Measurements from ENCODE around the gene DIP2C. TPM values are rescaled to one million over a fixed set of nuclear protein-coding genes. Genes with fewer than 3 reads are reported as not detected.
A peak's percentile ranks its signal among the peaks of the same experiment; 100 is the strongest.

DIP2C gene
- total RNA-seq, 1 experiment from 2014 or later, result 11.4 TPM

DNA sequence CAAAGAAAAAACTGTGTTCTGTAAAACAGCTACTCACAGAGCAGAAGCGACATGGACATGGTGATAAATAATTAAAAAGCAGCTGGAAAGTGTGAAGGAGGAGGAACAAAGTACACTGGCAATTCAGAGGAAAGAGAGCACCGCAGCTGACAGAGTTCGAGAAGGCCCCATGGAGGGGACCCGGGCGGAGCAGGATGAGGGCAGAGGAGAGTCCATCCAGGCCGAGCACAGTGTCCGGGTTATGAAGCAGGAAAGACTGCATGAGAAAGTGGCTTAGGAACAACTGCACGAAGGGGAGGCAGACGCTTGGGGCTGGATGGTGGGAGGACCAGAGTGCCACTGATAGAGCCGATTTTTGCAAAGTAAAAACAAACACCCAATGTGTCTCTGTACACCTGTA lies 368.7 kb downstream of the DIP2C start:
- no peaks in the 10 kb centered on the region for H3K9me3 ChIP-seq
- H3K4me1 ChIP-seq, result no peaks in the 10 kb centered on the region
- no TSS peak for BruUV-seq (replicated peaks)
- intact Hi-C loops (cut with micrococcal nuclease; ENCODE audit: unreplicated experiment), result no loop called here
- no peak overlapping the region for H3K4me3 Mint-ChIP-seq (ENCODE audit: unreplicated experiment)
- H3K4me1 Mint-ChIP-seq (ENCODE audit: low read depth, unreplicated experiment), result peaks cover 6% of the 10 kb centered on the region
- CTCF ChIA-PET, result no interaction called here
- TF ChIP-seq, protein P1, sequence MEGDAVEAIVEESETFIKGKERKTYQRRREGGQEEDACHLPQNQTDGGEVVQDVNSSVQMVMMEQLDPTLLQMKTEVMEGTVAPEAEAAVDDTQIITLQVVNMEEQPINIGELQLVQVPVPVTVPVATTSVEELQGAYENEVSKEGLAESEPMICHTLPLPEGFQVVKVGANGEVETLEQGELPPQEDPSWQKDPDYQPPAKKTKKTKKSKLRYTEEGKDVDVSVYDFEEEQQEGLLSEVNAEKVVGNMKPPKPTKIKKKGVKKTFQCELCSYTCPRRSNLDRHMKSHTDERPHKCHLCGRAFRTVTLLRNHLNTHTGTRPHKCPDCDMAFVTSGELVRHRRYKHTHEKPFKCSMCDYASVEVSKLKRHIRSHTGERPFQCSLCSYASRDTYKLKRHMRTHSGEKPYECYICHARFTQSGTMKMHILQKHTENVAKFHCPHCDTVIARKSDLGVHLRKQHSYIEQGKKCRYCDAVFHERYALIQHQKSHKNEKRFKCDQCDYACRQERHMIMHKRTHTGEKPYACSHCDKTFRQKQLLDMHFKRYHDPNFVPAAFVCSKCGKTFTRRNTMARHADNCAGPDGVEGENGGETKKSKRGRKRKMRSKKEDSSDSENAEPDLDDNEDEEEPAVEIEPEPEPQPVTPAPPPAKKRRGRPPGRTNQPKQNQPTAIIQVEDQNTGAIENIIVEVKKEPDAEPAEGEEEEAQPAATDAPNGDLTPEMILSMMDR (IDR thresholded peaks at IDR 0.05; ENCODE audit: insufficient read depth in 1 of 2, low read depth in 1 of 2, low read length in 1 of 2, severe bottlenecking in 1 of 2, unreplicated experiment in 1 of 2), result no peak
- peaks cover 14% of the 10 kb centered on the region for H3K36me3 Mint-ChIP-seq (ENCODE audit: insufficient read depth, unreplicated experiment)
- peaks cover 2% of the 10 kb centered on the region; the same call in 1 of the 2 replicates for H3K36me3 ChIP-seq (ENCODE audit: control insufficient read depth, insufficient read depth, low read length)
- H3K27me3 ChIP-seq (replicated peaks; ENCODE audit: control insufficient read depth, insufficient read depth, low read length), result no peaks in the 10 kb centered on the region
- no peaks in the 10 kb centered on the region for H3K9me3 Mint-ChIP-seq (ENCODE audit: unreplicated experiment)
- POLR2A ChIA-PET, result no interaction called here
- H3K4me3 ChIP-seq (ENCODE audit: low read depth, low read length), result no peak overlapping the region
- no peak overlapping the region for H3K27ac Mint-ChIP-seq (ENCODE audit: unreplicated experiment)
- peak in 1 of 2 experiments; percentile 8 for DNase-seq
- no peaks in the 10 kb centered on the region for H3K27me3 Mint-ChIP-seq (ENCODE audit: insufficient read depth, unreplicated experiment)

- CTCF ChIA-PET, result no interaction called here
- intact Hi-C loops (cut with micrococcal nuclease; ENCODE audit: unreplicated experiment), result no loop called here
Measured at GRCh38 chr10:317926-318325, 371.5 kb downstream of the DIP2C start.

DNA sequence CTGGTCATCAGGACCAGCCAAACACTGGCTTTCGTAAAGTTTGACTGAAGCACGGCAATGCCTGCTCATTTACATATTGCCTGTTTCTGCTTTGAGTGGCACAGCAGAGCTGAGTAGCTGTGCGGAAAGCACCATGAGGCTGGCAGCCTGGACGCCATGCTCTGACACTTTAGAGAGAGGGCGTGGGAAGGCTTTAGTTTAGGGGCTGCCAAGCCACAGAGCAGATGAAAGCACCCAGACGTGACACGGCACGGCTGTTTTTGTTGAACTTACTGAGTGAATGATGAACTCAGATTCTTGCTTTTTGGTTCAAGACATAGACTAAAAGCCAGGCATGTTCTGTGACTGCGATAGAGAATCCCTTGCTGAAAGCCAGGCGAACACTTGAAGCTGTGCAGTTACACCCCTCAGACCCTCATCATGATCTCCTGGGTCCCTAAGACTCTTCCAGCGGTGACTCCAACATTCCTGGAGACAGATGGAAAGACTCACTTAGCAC lies 372.1 kb downstream of the DIP2C start:
- no peak overlapping the region for H3K4me3 Mint-ChIP-seq (ENCODE audit: unreplicated experiment)
- H3K27ac Mint-ChIP-seq (ENCODE audit: unreplicated experiment), result no peak overlapping the region
- Histone ChIP-seq H3K4me3 (ENCODE audit: low read depth, low read length) (no peak overlapping the region), H3K9me3 (no peaks in the 10 kb centered on the region), H3K36me3 (ENCODE audit: control insufficient read depth, insufficient read depth, low read length) (peaks cover 2% of the 10 kb centered on the region; the same call in 1 of the 2 replicates), H3K27me3 (replicated peaks; ENCODE audit: control insufficient read depth, insufficient read depth, low read length) (no peaks in the 10 kb centered on the region), H3K4me1 (no peaks in the 10 kb centered on the region)
- CTCF ChIA-PET, result no interaction called here
- POLR2A ChIA-PET, result no interaction called here
- no peak for DNase-seq
- peaks cover 9% of the 10 kb centered on the region for H3K36me3 Mint-ChIP-seq (ENCODE audit: insufficient read depth, unreplicated experiment)
- no peaks in the 10 kb centered on the region for H3K4me1 Mint-ChIP-seq (ENCODE audit: low read depth, unreplicated experiment)
- no peaks in the 10 kb centered on the region for H3K9me3 Mint-ChIP-seq (ENCODE audit: unreplicated experiment)
- TF ChIP-seq, protein P1 (IDR thresholded peaks at IDR 0.05; ENCODE audit: insufficient read depth in 1 of 2, low read depth in 1 of 2, low read length in 1 of 2, severe bottlenecking in 1 of 2, unreplicated experiment in 1 of 2), result no peak
- H3K27me3 Mint-ChIP-seq (ENCODE audit: insufficient read depth, unreplicated experiment), result no peaks in the 10 kb centered on the region
- BruUV-seq (replicated peaks), result no TSS peak
- intact Hi-C loops (cut with micrococcal nuclease; ENCODE audit: unreplicated experiment), result no loop called here

More at GRCh38 chr10:317926-318325, 371.5 kb downstream of the DIP2C start:
- Histone ChIP-seq H3K36me3 (ENCODE audit: control insufficient read depth, insufficient read depth, low read length) (peaks cover 2% of the 10 kb centered on the region; the same call in 1 of the 2 replicates), H3K27me3 (replicated peaks; ENCODE audit: control insufficient read depth, insufficient read depth, low read length) (no peaks in the 10 kb centered on the region), H3K9me3 (no peaks in the 10 kb centered on the region), H3K4me1 (no peaks in the 10 kb centered on the region), H3K4me3 (ENCODE audit: low read depth, low read length) (no peak overlapping the region)
- POLR2A ChIA-PET, result no interaction called here
- no TSS peak for BruUV-seq (replicated peaks)
- TF ChIP-seq, protein P1 (IDR thresholded peaks at IDR 0.05; ENCODE audit: insufficient read depth in 1 of 2, low read depth in 1 of 2, low read length in 1 of 2, severe bottlenecking in 1 of 2, unreplicated experiment in 1 of 2), result no peak
- H3K4me3 Mint-ChIP-seq (ENCODE audit: unreplicated experiment), result no peak overlapping the region
- no peak for DNase-seq
- H3K4me1 Mint-ChIP-seq (ENCODE audit: low read depth, unreplicated experiment), result no peaks in the 10 kb centered on the region
- no peaks in the 10 kb centered on the region for H3K9me3 Mint-ChIP-seq (ENCODE audit: unreplicated experiment)
- no peak overlapping the region for H3K27ac Mint-ChIP-seq (ENCODE audit: unreplicated experiment)
- H3K36me3 Mint-ChIP-seq (ENCODE audit: insufficient read depth, unreplicated experiment), result peaks cover 9% of the 10 kb centered on the region
- no peaks in the 10 kb centered on the region for H3K27me3 Mint-ChIP-seq (ENCODE audit: insufficient read depth, unreplicated experiment)
